Measurements from ENCODE around the gene CDC20.
A peak's percentile ranks its signal among the peaks of the same experiment; 100 is the strongest.
"Not testable (repeated sequence)": the region's sequence is repeated elsewhere in the genome, so short reads cannot be mapped to it uniquely, and the experiment has no call there.

Gene CDC20

DNA sequence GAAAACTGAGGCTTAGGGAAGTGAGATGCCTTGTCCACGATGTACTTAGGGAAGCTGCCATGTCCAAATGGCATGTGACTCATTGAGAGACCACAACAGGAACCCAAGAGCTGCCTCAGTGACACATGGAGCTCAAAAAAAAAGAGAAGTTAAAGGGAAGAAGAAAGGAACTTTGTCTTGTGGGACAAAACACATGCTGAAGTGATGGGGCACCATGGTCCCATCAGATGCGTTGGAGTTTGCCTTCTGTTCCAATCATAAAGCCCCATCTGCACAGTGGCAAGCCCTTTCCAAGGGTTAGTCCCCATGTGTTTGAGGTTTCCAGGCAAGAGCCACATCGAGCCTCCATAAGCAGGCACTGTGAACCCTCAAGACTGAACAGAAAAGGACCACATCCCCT is 22.8 kb downstream of the CDC20 start:
- DNase-seq (ENCODE audit: low spot score) (no peak), FAIRE-seq (no peak)

DNA sequence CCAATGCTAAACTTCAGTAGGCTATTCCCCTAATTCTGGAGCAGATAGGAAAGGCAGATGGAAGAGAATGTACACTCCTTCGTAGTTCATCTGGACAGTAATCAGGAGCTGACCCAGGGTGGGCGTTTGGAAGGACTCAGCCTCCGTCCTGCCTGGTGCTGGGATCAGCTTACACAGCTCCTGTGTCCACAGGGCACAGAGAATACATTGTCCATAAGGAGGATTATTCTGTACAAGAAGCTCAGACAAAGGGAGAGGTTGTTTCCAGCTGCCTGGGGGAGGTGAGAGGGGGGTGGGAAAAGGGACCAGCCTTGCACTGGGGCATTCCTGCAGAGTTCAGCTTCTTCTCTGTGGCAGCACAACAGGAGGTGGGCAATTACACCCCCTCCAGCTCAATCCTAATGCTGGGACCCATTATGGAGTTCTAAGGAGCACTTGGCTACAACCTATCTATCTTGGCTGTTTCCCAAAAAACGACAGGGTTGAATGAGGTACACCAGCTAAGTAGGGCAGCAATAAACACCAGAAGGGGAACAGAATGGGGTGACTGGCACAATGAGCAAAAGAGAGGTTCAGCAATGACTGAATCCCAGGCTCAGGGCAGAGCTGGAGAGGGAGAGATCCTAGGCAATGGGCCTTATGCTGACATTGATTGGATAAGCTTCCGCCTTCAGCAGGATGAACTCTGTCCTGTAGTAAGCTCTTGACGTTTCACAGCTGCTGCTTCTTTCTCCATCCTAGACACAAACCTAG is 23.4 kb downstream of the CDC20 start:
- FAIRE-seq (no peak), DNase-seq (ENCODE audit: low spot score) (no peak)

DNA sequence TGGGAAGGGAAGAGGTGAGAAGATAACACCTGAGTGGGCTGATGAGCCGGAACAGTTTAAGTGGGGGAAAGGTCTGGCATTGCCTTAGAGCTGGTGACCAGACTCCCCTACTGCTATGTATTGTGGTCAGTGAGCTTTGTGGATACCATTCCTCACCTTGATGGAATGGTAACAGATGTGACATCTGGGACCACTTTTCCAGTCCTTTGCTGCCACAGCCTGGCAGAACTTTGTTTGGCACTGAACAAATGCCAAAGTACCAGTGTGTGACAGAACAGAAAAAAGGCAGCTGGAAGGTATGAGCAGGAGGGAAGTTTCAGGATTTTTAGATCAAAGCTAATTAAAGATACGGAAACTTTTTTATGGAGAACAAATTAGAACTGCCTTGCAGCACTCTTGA is 24.7 kb downstream of the CDC20 start:
- DNase-seq (ENCODE audit: low spot score) (no peak), FAIRE-seq (peak; percentile 58)

DNA sequence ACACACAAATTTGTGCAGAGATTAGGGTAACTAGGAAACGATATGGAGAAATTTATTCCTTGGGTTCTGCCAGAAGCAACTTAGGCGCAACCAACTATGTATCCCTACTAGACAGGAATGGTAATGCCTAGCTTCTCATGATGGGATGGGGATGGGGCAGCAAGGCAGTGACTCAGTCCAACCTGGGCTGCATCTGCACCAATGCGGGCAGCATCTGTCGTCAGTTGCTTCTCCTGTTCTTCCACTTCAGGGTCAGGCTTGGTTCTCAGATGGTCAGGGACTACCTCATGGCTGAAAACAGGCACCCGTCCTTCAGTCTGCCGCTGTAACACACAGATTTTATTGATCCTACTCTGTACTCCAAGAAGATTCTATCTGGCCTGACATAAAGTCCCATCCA is 27.9 kb downstream of the CDC20 start:
- FAIRE-seq (no peak), DNase-seq (ENCODE audit: low spot score) (no peak)

DNA sequence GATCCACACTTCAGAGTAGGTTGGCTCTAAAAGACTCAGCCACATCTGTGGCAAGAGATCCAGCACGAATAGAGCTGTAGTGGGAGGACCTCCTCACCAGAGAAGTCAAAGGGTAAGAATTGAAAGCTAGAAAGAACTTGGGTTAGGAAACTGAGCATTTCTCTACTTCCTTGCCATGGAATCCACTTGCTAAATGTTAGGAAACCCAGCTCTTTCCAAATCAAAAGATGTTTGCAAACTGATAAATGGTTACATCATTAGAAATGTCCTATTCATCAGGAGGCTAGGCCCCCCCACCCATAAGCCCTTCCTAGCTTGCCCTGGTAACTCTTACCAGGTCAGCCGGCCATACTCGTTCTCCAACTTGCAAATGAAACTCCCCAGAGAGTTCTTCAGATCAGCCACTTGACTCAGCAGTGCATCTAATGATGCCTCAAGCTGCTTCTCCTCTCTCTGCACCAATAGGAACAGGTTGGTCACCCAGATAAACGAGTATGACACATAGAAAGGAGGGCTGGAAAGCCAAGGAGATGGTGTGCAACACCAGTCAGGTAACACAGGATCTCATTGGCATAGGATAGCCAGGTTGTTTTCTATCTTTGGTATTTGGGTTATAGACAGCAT is 29.3 kb downstream of the CDC20 start:
- DNase-seq (ENCODE audit: low spot score) (no peak), FAIRE-seq (no peak)

DNA sequence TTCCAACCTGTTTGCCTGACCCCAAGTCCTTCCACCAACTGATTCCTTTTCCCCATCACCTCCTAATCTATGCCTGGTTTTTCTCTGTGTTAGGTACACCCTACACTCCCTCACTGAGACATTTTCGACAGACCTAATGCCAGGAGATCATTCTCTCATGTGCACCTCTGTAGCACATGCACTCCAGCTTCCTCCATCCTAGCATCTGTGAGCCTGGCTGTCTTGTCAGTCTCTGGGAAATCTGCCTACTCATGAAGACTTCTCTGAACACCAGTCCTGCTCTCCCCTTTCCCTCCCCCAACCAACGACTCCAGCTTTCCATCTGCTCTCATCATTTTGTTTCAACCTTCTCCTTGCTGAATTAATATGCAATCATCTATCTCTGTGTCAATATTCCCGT is 29.8 kb downstream of the CDC20 start:
- no peak for DNase-seq (ENCODE audit: low spot score)
- no peak for FAIRE-seq

DNA sequence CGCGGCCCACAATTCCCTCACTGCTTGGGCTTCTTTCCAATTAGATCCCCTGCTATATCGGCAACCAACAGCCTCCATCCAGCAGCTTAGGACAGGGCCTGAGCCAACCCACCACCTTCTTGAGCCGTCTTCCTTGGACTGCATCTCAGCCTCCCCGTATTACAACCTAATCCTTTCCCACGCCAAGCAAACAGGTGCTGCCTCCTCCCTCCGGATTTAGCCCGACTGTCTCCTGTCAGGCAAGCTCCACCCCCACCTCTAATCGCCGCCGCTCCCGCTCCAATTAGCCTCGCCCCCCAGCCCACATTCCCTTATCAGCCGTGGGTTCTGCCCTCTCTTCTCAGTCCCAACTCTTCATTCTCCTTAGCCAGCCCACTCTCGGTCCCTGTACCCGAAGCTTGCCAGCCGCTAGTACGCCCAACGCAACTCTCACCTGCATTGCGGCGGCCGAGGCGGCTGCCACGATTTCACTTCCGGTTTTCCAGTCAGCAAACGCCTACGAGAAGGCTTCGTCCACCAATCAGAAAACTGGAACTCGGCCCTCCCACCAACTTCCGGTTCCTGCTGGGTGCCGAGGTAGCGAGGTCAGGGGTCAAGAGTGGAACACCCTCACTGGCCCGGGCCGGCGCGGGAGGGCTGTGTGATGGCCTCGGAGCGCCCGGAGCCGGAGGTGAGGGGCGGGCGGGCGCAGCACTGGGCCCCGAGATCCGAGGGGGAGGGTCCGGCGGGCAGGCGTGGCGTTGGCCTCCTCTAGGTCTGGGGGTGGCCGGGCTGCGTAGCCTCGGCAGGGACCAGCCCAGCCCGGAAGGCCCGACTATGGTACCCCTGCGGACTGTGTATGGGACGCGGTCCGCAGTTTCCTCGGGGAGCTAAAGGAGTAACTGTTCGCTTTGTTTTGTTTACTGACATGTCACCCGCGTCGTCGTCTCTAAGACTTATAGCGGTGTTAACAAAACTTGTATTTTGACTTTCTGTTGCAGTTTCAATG is 30.8 kb downstream of the CDC20 start, which contains the start of the genes MED8 and SZT2:
MED8 (minus strand) TSS at position 475 of the 988 bp plus-strand sequence; CDS start at position 439, 36 bp downstream.
SZT2 (plus strand) TSS at position 574 of the 988 bp plus-strand sequence; CDS start at position 644, 70 bp downstream.
- peak; percentile 98 for DNase-seq (ENCODE audit: low spot score)
- peak; percentile 40 for FAIRE-seq

DNA sequence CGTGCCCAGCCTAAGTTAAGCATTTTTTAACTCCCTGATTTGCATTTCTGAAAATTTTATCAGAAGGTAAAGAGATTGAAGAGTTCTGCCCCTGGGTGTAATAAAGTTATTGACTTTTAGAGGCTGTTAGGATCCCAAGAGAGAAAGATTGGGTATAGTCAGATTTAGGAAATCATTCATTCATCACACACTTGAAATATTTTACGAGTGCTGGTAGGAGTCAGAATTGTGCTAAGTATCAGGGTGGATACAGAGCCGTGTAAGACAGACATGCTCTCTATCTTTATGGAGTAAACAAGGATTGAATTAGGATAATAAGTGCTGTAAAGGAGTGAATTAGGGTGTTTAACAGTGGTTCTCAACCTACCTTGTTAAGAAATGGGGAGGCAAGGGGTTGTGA is 33.9 kb downstream of the CDC20 start:
- FAIRE-seq (no peak), DNase-seq (ENCODE audit: low spot score) (no peak)

DNA sequence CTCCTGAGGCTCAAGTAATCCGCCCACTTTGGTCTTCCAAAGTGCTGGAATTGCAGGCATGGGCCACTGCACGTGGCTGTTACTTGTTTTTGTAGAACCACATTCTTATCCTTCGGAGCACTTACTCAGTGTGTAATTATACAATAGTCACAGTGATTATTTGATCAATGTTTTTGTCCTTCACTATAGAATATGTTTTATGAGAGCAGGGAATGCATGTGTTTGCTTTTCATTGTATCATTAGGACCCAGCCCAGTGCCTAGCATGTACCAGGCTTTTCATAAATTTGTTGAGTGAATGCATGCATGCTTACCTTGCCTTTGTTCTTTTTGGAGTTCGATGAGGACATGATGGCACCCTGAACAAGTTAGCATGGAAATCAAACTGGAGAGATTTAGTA is 36.7 kb downstream of the CDC20 start:
- FAIRE-seq (no peak), DNase-seq (ENCODE audit: low spot score) (no peak)

DNA sequence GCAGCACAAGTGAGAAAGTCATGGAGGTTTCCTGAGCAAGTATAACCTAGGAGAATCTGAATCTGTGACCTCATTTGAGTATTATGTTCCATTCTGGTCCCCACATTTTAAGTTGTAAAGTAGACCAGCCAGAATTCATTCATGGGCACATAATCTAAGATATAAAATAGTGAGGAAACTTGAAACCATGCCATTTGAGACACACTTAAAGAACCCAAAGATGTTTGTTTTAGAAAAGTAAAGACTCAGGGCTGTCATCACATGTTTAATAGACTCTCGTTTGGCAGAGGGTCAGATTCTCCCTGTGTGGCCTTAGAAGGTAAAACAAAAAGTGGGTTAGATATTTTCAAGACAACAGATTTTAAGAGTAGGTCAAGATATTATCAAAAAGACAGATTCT is 37.3 kb downstream of the CDC20 start:
- FAIRE-seq: no peak

DNA sequence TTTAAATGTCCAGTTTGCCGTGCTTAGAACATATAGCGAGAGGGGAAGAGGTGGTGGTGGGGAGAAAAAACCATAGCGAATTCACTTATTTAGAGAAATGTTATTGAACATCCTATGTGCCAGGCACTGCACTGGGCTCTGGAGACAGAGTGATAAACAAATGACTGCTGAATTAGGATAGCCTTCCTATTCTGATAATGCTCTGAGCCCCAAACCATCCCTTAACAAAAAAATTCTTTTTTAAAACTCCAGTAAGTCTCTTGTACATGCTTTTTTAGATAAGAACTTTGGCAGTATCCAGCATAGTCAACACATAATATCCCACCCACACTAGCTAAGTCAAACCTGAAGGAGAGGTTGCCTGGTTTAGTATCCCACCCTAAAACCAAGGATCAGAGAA is 39.4 kb downstream of the CDC20 start:
- FAIRE-seq: no peak
- no peak for DNase-seq (ENCODE audit: low spot score)

More for the DNA sequence above, 37.3 kb downstream of the CDC20 start:
- DNase-seq (ENCODE audit: low spot score): no peak

DNA sequence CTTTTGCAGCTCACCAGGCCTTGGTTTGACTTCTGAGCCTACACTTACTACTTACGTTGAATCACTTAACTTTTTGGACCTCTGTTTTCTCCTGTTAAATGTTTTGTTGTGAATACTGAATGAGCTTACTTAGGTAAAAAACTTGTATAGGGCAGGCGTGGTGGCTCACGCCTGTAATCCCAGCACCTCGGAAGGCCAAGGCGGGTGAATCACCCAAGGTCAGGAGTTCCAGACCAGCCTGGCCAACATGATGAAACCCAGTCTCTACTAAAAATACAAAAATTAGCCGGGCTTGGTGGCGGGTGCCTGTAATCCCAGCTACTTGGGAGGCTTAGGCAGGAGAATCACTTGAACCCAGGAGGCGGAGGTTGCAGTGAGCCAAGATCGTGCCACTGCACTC is 41.7 kb downstream of the CDC20 start:
- not testable (repeated sequence) for FAIRE-seq

DNA sequence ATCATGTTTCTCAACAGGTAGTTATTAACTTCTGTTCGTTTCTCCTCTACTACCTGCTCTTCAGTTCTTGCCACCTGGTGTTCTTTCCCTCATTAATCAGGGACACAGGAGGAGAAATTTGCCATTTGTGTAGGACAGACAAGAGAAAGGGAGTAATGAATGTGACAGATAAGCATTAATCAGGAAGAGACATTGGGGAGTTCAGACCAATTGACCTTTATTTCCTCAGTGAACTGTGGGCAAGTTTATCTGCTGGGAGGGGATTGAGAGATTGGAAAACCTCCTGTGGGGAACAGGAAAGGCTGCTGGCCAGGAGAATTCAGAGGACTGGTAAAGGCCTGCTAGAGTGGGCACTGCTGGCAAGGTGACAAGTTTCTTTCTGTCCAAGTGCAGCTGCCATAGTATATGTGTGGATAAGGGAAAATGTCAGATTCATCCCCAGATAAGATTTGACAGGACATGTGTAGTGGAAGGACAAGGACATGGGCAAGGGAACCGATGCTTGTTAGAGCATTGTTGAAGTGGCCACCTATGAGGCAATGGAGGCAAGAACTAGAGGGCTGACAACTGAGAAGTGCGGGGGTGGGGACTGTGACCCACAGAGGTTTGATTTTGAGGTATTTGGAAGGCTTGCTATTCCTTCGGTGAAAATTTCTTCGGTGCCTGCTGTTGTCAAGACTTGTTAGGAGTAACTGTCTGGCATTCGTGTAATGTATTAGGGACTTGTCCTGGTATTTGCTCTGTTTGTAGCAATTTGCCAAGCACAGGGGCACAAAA is 43.5 kb downstream of the CDC20 start:
- DNase-seq (ENCODE audit: low spot score): no peak
- FAIRE-seq: no peak

More for the DNA sequence above, 41.7 kb downstream of the CDC20 start:
- DNase-seq (ENCODE audit: low spot score): not testable (repeated sequence)

DNA sequence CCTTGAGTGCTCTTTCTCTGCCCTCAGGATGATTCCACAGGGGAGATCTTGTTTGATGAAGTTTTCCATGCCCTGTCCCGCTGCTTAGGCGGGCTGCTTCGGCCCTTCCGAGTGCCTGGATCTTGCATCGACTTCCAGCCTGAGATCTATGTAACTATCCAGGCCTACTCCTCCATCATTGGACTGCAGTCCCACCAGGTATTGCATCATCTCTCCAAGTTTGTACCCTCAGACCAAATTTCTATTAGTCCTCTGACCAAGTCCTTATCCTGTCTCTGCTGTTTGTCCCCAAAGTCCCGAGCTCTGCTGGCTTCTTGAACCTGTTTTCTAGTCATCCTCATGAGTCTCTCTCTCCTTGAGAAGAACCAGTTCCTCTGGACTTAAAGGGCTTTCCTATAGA is 45.6 kb downstream of the CDC20 start:
- FAIRE-seq (no peak), DNase-seq (ENCODE audit: low spot score) (no peak)

DNA sequence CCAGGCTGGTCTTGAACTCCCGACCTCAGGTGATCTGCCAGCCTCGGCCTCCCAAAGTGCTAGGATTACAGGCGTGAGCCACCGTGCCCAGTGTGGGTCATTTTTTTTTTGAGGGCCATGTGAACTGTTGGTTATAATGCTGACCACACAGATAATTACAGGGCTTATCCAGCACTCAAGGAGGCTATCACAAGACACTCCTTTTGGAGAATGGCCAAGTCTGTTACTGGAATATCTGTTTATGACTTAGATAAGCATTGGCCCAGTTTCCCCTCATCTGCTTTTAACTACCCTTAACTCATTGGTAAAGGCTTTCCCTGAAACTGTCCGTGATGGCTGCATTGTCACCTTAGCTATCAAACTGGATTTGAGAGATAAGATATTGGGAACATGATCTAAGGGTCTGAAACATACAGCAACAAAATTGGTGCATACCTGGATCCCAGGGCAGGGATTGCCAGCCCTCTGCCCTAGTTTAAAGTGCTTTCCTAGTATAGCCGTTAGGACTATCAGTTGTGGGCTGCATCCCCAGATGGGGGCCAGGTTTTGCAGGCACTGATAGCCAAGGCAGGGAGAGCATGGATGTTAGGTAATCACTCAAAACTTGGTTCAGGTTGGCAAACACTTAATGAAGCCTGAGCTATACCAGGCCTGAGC is 46.6 kb downstream of the CDC20 start:
- FAIRE-seq: no peak

DNA sequence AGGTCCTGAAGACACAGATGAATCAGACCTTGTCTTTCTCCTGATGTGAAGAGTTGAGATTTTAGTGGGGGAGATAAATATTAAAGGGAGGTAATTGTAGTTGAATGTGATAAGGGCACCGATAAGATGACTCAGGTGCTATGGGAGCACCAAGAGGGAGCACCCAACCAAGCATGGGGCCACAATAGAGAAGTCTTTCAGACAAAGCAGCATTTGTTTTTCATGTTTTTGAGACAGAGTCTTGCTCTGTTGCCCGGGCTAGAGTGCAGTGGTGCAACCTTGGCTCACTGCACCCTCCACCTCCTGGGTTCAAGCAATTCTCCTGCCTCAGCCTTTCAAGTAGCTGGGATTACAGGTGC is 47.1 kb downstream of the CDC20 start:
- FAIRE-seq (no peak), DNase-seq (ENCODE audit: low spot score) (no peak)

More for the DNA sequence above, 46.6 kb downstream of the CDC20 start:
- DNase-seq (ENCODE audit: low spot score): no peak

DNA sequence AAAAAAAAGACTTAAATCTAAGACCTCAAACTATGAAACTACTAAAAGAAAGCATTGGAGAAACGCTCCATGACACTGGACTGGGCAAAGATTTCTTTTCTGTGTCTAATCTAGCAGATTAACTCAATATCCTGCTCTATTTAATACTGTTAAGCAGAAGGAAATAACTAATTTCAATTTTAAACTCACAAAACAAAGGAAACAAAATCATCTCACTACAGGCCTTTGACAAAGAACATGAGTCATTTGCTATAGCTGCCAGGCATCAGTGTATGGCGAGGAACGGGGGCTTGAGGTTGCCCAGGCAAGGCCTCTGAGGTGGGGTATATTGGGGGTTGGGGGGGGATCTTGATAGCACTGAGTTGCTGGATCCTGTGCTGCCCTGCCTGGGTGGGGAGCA is 51.8 kb downstream of the CDC20 start:
- DNase-seq (ENCODE audit: low spot score) (no peak), FAIRE-seq (no peak)
